Panc1 (cell line): ENCODE measurements around the gene TIMM50. TPM values are rescaled to one million over a fixed set of nuclear protein-coding genes. Genes with fewer than 3 reads are reported as not detected.

Experiments
- ATAC-seq: fragments of 200-7000 bp; cut with Tn5 transposase; 2 replicates; pipeline ENCODE4 v1.9.1; 2020; ENCODE audit warnings: mild to moderate bottlenecking, moderate library complexity
- BruUV-seq: library from RNA; stranded (reverse); fragments of 400-500 nt; replicated peaks from 2 replicates; lab custom pipeline; 2021; lab: Mats Ljungman, UMichigan
- CTCF ChIA-PET: fragments of 300-600 bp; sonication (Branson Sonifier 250); formaldehyde crosslinking; loops from one replicate; lab custom pipeline; 2022; ENCODE audit warnings: antibody characterized with exemption; lab: Charles Lee
- POLR2A ChIA-PET: fragments of 300-600 bp; sonication (Branson Sonifier 250); formaldehyde crosslinking; loops from one replicate; lab custom pipeline; 2022; ENCODE audit warnings: antibody characterized with exemption; lab: Charles Lee
- DNase-seq: peaks from one replicate; pipeline ENCODE4 v3.0.0-alpha.2; 2010; ENCODE audit warnings: low read depth, low spot score
- H3K27ac ChIP-seq: 2 replicates; pipeline ENCODE4 v1.5.1; 2011; ENCODE audit warnings: mild to moderate bottlenecking, low read length, inconsistent platforms
- H3K27me3 ChIP-seq: fragments of 200-500 bp; sonication (Bioruptor generic); 2 replicates; pipeline ENCODE4 v1.6.0; 2014; ENCODE audit warnings: low read length, inconsistent platforms; ENCODE audit not compliant: control insufficient read depth, insufficient read depth
- H3K36me3 ChIP-seq: fragments of 200-500 bp; sonication (Bioruptor generic); 2 replicates; pipeline ENCODE4 v1.5.1; 2014; ENCODE audit warnings: inconsistent platforms, mild to moderate bottlenecking, low read length, moderate library complexity; ENCODE audit not compliant: control insufficient read depth, insufficient read depth
- H3K4me1 ChIP-seq: 2 replicates; pipeline ENCODE4 v1.5.1; 2011; ENCODE audit warnings: inconsistent platforms, mild to moderate bottlenecking, low read length, moderate library complexity; ENCODE audit not compliant: control insufficient read depth, insufficient read depth
- H3K4me3 ChIP-seq, 2 experiments: 2 replicates each; pipeline ENCODE4 v1.5.1; 2011 to 2012; ENCODE audit warnings: low read depth in 2 of 2, low read length in 2 of 2, mild to moderate bottlenecking in 2 of 2, inconsistent platforms in 1 of 2, moderate library complexity in 1 of 2
- H3K9me3 ChIP-seq: fragments of 200-500 bp; sonication (Bioruptor generic); 2 replicates; pipeline ENCODE4 v1.5.1; 2014; ENCODE audit warnings: low read depth, mild to moderate bottlenecking, inconsistent platforms, low read length, moderate library complexity; ENCODE audit not compliant: control insufficient read depth, insufficient read depth
- POLR2AphosphoS5 ChIP-seq: IDR thresholded peaks from 2 replicates; pipeline ENCODE4 v1.6.1; 2012; ENCODE audit warnings: mild to moderate bottlenecking, low read depth, low read length, moderate library complexity
- SIN3A ChIP-seq: IDR thresholded peaks from 2 replicates; pipeline ENCODE4 v1.6.1; 2012; ENCODE audit warnings: low read depth, mild to moderate bottlenecking, low read length, moderate library complexity, borderline replicate concordance; ENCODE audit not compliant: insufficient read depth
- TCF7L2 ChIP-seq: IDR thresholded peaks from 2 replicates; pipeline ENCODE4 v1.6.1; 2011; ENCODE audit warnings: mild to moderate bottlenecking, low read depth, low read length, inconsistent platforms
- in situ Hi-C: cut with HindIII; loops from 2 replicates; pipeline ENCODE4 v1.10.0; 2016; ENCODE audit warnings: low sequenced_read_pairs, low pct_unique_long_range_greater_than_20kb
- intact Hi-C: fragments of 100-400 bp; cut with micrococcal nuclease; formaldehyde crosslinking; loops from one replicate; pipeline ENCODE4 v1.10.0; 2022; ENCODE audit not compliant: unreplicated experiment
- total RNA-seq: library from RNA; stranded (reverse); gene quantifications from one replicate; pipeline ENCODE4 v1.2.1, GENCODE V29; 2021; ENCODE audit not compliant: unreplicated experiment
- TF ChIP-seq, protein P1 (sequence below), 2 experiments: IDR thresholded peaks; 2 replicates each; pipeline ENCODE4 v1.6.1; 2011 to 2012; ENCODE audit warnings: low read depth in 2 of 2, control low read depth in 1 of 2, low read length in 1 of 2, mild to moderate bottlenecking in 1 of 2, moderate library complexity in 1 of 2; ENCODE audit not compliant: insufficient read depth in 1 of 2
- TF ChIP-seq, protein P2 (sequence below): fragments of 450-650 bp; IDR thresholded peaks from 2 replicates; pipeline ENCODE4 v1.5.1; 2017; ENCODE audit warnings: mild to moderate bottlenecking

TIMM50 gene
- total RNA-seq, 1 experiment from 2014 or later: 1,837 TPM

DNA sequence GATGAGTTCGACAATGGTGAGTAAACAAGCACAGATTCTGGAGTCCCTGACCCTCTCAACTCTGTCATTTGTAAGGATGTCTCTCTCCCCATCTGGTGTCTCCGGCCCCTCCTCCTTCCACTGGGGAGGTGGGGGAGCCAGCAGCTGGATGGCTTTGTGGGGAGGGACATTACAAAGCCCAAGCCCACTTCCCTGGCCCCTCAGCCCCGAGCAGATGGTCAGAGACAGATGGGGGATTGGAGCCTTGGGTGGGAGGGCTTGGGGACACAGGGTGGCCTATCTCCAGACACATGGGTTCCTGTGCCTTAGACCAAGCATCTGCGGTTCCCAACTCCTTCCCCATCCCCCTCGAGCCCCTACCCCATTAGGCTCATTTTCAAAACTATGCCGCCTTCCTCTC lies 2.5 kb downstream of the TIMM50 start:
- in situ Hi-C loops: no loop called here
- BruUV-seq: no TSS peak
- ChIA-PET CTCF (interaction anchor here (0.6 to 1.0 kb wide), 4 partner anchors 8 to 136 kb away, joined by 3 to 17 read pairs (median 6); no protein-coding TSS in a partner anchor), POLR2A (interaction anchor here (0.6 to 0.9 kb wide), 7 partner anchors 15 to 607 kb away, joined by 3 to 12 read pairs (median 7); no protein-coding TSS in a partner anchor)
- intact Hi-C loops: no loop called here
- Histone ChIP-seq H3K27ac (no peak overlapping the region), H3K9me3 (no peaks in the 10 kb centered on the region), H3K4me1 (peaks cover 23% of the 10 kb centered on the region), H3K36me3 (peaks cover 47% of the 10 kb centered on the region), H3K27me3 (no peaks in the 10 kb centered on the region), H3K4me3 (no peak overlapping the region)
- TF ChIP-seq TCF7L2 (no peak), SIN3A (no peak), POLR2AphosphoS5 (no peak)
- TF ChIP-seq, protein P1, sequence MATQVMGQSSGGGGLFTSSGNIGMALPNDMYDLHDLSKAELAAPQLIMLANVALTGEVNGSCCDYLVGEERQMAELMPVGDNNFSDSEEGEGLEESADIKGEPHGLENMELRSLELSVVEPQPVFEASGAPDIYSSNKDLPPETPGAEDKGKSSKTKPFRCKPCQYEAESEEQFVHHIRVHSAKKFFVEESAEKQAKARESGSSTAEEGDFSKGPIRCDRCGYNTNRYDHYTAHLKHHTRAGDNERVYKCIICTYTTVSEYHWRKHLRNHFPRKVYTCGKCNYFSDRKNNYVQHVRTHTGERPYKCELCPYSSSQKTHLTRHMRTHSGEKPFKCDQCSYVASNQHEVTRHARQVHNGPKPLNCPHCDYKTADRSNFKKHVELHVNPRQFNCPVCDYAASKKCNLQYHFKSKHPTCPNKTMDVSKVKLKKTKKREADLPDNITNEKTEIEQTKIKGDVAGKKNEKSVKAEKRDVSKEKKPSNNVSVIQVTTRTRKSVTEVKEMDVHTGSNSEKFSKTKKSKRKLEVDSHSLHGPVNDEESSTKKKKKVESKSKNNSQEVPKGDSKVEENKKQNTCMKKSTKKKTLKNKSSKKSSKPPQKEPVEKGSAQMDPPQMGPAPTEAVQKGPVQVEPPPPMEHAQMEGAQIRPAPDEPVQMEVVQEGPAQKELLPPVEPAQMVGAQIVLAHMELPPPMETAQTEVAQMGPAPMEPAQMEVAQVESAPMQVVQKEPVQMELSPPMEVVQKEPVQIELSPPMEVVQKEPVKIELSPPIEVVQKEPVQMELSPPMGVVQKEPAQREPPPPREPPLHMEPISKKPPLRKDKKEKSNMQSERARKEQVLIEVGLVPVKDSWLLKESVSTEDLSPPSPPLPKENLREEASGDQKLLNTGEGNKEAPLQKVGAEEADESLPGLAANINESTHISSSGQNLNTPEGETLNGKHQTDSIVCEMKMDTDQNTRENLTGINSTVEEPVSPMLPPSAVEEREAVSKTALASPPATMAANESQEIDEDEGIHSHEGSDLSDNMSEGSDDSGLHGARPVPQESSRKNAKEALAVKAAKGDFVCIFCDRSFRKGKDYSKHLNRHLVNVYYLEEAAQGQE (IDR thresholded peaks at IDR 0.05; ENCODE audit: insufficient read depth in 1 of 2, low read depth in 2 of 2, low read length in 1 of 2): no peak
- TF ChIP-seq, protein P2, sequence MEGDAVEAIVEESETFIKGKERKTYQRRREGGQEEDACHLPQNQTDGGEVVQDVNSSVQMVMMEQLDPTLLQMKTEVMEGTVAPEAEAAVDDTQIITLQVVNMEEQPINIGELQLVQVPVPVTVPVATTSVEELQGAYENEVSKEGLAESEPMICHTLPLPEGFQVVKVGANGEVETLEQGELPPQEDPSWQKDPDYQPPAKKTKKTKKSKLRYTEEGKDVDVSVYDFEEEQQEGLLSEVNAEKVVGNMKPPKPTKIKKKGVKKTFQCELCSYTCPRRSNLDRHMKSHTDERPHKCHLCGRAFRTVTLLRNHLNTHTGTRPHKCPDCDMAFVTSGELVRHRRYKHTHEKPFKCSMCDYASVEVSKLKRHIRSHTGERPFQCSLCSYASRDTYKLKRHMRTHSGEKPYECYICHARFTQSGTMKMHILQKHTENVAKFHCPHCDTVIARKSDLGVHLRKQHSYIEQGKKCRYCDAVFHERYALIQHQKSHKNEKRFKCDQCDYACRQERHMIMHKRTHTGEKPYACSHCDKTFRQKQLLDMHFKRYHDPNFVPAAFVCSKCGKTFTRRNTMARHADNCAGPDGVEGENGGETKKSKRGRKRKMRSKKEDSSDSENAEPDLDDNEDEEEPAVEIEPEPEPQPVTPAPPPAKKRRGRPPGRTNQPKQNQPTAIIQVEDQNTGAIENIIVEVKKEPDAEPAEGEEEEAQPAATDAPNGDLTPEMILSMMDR: no peak
- DNase-seq (no peak), ATAC-seq (no peak)

DNA sequence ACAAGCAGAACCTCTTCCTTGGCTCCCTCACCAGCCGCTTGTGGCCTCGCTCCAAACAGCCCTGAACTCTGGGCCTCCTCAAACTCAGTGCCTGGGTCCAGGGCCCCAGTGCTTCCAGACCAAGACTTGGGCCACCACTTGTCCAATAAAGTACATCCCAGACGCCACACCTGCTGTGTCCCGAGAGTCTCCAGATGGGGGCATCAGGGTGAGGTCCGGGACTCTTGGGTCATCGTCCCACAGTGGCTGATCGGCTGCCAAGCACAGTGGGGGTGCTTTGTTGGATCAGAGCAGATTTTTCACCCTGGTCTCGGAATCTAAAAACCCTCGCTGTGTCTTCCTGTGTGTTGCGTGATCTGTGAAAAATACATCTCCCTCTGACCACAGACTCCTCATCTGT lies 9.1 kb downstream of the TIMM50 start:
- Histone ChIP-seq H3K9me3 (no peaks in the 10 kb centered on the region), H3K4me3 (no peak overlapping the region), H3K27ac (no peak overlapping the region), H3K36me3 (peaks cover 51% of the 10 kb centered on the region), H3K4me1 (0 out of 2 replicates have a peak, but pooled peaks cover 3% of the 10 kb centered on the region), H3K27me3 (no peaks in the 10 kb centered on the region)
- ATAC-seq (peak; percentile 9), DNase-seq (no peak)
- in situ Hi-C loops: no loop called here
- intact Hi-C loops: no loop called here
- no TSS peak for BruUV-seq
- POLR2A ChIA-PET: interaction anchor here (0.5 to 1.5 kb wide), 7 partner anchors 9 to 489 kb away, joined by 3 to 16 read pairs (median 4); partner anchors contain the start of genes DLL3, EID2B and RPS16
- TF ChIP-seq SIN3A (no peak), TCF7L2 (no peak), POLR2AphosphoS5 (no peak)
- TF ChIP-seq, protein P2: no peak
- CTCF ChIA-PET: interaction anchor here (0.6 to 2.0 kb wide), 8 partner anchors 9 to 49 kb away, joined by 3 to 14 read pairs (median 6); partner anchors contain the start of genes DLL3 and EID2B
